Measurements from ENCODE around the gene SCAPER. TPM values are rescaled to one million over a fixed set of nuclear protein-coding genes. Genes with fewer than 3 reads are reported as not detected.

Gene SCAPER
- polyA plus RNA-seq, 1 donor from 2014 or later, result 77.1 TPM

DNA sequence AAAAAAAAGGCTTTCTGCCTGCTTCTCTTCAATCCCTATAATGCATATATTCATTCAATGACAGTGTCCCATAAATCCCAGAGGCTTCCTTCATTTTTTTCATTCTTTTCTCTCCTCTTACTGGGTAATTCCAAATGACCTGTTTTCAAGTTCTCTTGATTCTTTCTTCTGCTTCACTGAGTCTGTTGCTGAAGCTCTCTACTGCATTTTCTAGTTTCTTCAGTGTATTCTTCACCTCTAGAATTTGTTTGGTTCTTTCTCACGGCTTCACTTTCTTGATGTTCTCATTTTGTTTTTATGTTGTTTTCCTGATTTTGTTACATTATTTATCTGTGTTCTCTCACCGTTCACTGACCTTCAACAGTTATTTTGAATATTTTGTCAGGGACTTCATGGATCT lies 141.6 kb downstream of the SCAPER start:
- Histone ChIP-seq H3K9ac (ENCODE audit: low read length) (no peak overlapping the region), H4K20me1 (ENCODE audit: insufficient read depth) (no peaks in the 10 kb centered on the region), H2AFZ (ENCODE audit: low read depth, low read length) (no peak overlapping the region), H3K9me3 (ENCODE audit: low read length) (peaks cover 15% of the 10 kb centered on the region), H3K79me2 (replicated peaks; ENCODE audit: insufficient read depth, low read length) (no peaks in the 10 kb centered on the region), H3K36me3 (ENCODE audit: insufficient read depth, low read length) (peaks cover 38% of the 10 kb centered on the region), H3K4me3 (ENCODE audit: low read length) (no peak overlapping the region), H3K27ac (ENCODE audit: low read length) (no peak overlapping the region), H3K4me2 (ENCODE audit: low read length) (no peak overlapping the region), H3F3A (ENCODE audit: insufficient read depth, low read length, poor library complexity, severe bottlenecking) (no peaks in the 10 kb centered on the region), H3K9me2 (ENCODE audit: insufficient read depth, low read length) (no peaks in the 10 kb centered on the region), H3K27me3 (ENCODE audit: insufficient read depth, low read depth, low read length) (no peaks in the 10 kb centered on the region)
- no peak for TF ChIP-seq TAF1 (IDR thresholded peaks at IDR 0.05; ENCODE audit: low read depth)
- no peak for TF ChIP-seq POLR2AphosphoS5 (IDR thresholded peaks at IDR 0.05)
- TF ChIP-seq EZH2 (IDR thresholded peaks at IDR 0.05; ENCODE audit: borderline replicate concordance, insufficient read depth, low read length, poor library complexity, severe bottlenecking), result no peak
- no peak for TF ChIP-seq SMC3 (conservative IDR thresholded peaks at IDR 0.05; ENCODE audit: poor library complexity)
- TF ChIP-seq MXI1 (conservative IDR thresholded peaks at IDR 0.05; ENCODE audit: poor library complexity, severe bottlenecking), result no peak
- no peak for TF ChIP-seq EP300 (conservative IDR thresholded peaks at IDR 0.05; ENCODE audit: poor library complexity, severe bottlenecking)
- TF ChIP-seq, protein P1, sequence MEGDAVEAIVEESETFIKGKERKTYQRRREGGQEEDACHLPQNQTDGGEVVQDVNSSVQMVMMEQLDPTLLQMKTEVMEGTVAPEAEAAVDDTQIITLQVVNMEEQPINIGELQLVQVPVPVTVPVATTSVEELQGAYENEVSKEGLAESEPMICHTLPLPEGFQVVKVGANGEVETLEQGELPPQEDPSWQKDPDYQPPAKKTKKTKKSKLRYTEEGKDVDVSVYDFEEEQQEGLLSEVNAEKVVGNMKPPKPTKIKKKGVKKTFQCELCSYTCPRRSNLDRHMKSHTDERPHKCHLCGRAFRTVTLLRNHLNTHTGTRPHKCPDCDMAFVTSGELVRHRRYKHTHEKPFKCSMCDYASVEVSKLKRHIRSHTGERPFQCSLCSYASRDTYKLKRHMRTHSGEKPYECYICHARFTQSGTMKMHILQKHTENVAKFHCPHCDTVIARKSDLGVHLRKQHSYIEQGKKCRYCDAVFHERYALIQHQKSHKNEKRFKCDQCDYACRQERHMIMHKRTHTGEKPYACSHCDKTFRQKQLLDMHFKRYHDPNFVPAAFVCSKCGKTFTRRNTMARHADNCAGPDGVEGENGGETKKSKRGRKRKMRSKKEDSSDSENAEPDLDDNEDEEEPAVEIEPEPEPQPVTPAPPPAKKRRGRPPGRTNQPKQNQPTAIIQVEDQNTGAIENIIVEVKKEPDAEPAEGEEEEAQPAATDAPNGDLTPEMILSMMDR (IDR thresholded peaks at IDR 0.05; ENCODE audit: poor library complexity, severe bottlenecking), result no peak
- no peak for TF ChIP-seq RAD21 (conservative IDR thresholded peaks at IDR 0.05)
- TF ChIP-seq, protein P2, sequence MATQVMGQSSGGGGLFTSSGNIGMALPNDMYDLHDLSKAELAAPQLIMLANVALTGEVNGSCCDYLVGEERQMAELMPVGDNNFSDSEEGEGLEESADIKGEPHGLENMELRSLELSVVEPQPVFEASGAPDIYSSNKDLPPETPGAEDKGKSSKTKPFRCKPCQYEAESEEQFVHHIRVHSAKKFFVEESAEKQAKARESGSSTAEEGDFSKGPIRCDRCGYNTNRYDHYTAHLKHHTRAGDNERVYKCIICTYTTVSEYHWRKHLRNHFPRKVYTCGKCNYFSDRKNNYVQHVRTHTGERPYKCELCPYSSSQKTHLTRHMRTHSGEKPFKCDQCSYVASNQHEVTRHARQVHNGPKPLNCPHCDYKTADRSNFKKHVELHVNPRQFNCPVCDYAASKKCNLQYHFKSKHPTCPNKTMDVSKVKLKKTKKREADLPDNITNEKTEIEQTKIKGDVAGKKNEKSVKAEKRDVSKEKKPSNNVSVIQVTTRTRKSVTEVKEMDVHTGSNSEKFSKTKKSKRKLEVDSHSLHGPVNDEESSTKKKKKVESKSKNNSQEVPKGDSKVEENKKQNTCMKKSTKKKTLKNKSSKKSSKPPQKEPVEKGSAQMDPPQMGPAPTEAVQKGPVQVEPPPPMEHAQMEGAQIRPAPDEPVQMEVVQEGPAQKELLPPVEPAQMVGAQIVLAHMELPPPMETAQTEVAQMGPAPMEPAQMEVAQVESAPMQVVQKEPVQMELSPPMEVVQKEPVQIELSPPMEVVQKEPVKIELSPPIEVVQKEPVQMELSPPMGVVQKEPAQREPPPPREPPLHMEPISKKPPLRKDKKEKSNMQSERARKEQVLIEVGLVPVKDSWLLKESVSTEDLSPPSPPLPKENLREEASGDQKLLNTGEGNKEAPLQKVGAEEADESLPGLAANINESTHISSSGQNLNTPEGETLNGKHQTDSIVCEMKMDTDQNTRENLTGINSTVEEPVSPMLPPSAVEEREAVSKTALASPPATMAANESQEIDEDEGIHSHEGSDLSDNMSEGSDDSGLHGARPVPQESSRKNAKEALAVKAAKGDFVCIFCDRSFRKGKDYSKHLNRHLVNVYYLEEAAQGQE (IDR thresholded peaks at IDR 0.05; ENCODE audit: borderline replicate concordance), result no peak

DNA sequence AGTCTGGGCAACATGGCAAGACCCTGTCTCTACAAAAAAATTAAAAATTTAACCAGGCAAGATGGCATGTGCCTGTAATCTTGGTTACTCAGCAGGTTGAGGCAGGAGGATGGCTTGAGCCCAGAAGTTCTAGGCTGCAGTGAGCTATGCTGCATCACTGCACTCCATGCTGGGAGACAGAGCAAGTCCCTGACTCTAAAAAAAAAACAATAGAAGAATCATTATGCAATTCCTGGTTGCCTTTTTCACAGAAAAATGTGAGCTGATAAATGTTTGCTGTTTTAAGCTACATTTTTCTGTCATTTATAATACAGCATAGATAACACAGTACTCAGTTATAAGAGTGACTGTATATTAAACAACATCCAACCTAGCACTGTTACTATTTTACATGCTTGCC lies 148.8 kb downstream of the SCAPER start:
- TF ChIP-seq MXI1 (conservative IDR thresholded peaks at IDR 0.05; ENCODE audit: poor library complexity, severe bottlenecking) (no peak), POLR2AphosphoS5 (IDR thresholded peaks at IDR 0.05) (no peak), EZH2 (IDR thresholded peaks at IDR 0.05; ENCODE audit: borderline replicate concordance, insufficient read depth, low read length, poor library complexity, severe bottlenecking) (no peak), TAF1 (IDR thresholded peaks at IDR 0.05; ENCODE audit: low read depth) (no peak), EP300 (conservative IDR thresholded peaks at IDR 0.05; ENCODE audit: poor library complexity, severe bottlenecking) (no peak), RAD21 (conservative IDR thresholded peaks at IDR 0.05) (no peak), SMC3 (conservative IDR thresholded peaks at IDR 0.05; ENCODE audit: poor library complexity) (no peak)
- TF ChIP-seq, protein P2 (IDR thresholded peaks at IDR 0.05; ENCODE audit: borderline replicate concordance), result no peak
- TF ChIP-seq, protein P1 (IDR thresholded peaks at IDR 0.05; ENCODE audit: poor library complexity, severe bottlenecking), result no peak
- no peak overlapping the region for H3K4me3 ChIP-seq (ENCODE audit: low read length)
- H3K27me3 ChIP-seq (ENCODE audit: insufficient read depth, low read depth, low read length), result no peaks in the 10 kb centered on the region
- H3K36me3 ChIP-seq (ENCODE audit: insufficient read depth, low read length), result peaks cover 23% of the 10 kb centered on the region
- H3K4me2 ChIP-seq (ENCODE audit: low read length), result no peak overlapping the region
- H3K9ac ChIP-seq (ENCODE audit: low read length), result no peak overlapping the region
- no peaks in the 10 kb centered on the region for H3K79me2 ChIP-seq (replicated peaks; ENCODE audit: insufficient read depth, low read length)
- H3K9me2 ChIP-seq (ENCODE audit: insufficient read depth, low read length), result no peaks in the 10 kb centered on the region
- H3K9me3 ChIP-seq (ENCODE audit: low read length), result peaks cover 1% of the 10 kb centered on the region
- H2AFZ ChIP-seq (ENCODE audit: low read depth, low read length), result no peak overlapping the region
- H4K20me1 ChIP-seq (ENCODE audit: insufficient read depth), result no peaks in the 10 kb centered on the region
- no peaks in the 10 kb centered on the region for H3F3A ChIP-seq (ENCODE audit: insufficient read depth, low read length, poor library complexity, severe bottlenecking)
- H3K27ac ChIP-seq (ENCODE audit: low read length), result no peak overlapping the region
